Fibroblast of lung (primary cell): Measurements from ENCODE around the gene PPARG. TPM values are rescaled to one million over a fixed set of nuclear protein-coding genes. Genes with fewer than 3 reads are reported as not detected.
"Not testable (repeated sequence)": the region's sequence is repeated elsewhere in the genome, so short reads cannot be mapped to it uniquely, and the experiment has no call there.

Experiments
- DNase-seq, 2 donors: peaks; one replicate each; pipeline versions ENCODE4 v3.0.0 to v3.0.0-alpha.2; 2010; ENCODE audit warnings: low read depth in 2 of 2
- H2AFZ ChIP-seq: 2 replicates; pipeline ENCODE4 v1.5.1; 2012; ENCODE audit warnings: low read length, control low read depth, inconsistent platforms
- H3K27ac ChIP-seq: 2 replicates; pipeline ENCODE4 v1.5.1; 2011; ENCODE audit warnings: low read length, control low read depth; ENCODE audit not compliant: insufficient read depth
- H3K27me3 ChIP-seq: 2 replicates; pipeline ENCODE4 v1.5.1; 2011; ENCODE audit warnings: mild to moderate bottlenecking, low read length; ENCODE audit not compliant: control insufficient read depth, insufficient read depth
- H3K36me3 ChIP-seq: 2 replicates; pipeline ENCODE4 v1.5.1; 2011; ENCODE audit warnings: low read length; ENCODE audit not compliant: control insufficient read depth, insufficient read depth
- H3K4me1 ChIP-seq: 2 replicates; pipeline ENCODE4 v1.5.1; 2011; ENCODE audit warnings: low read length; ENCODE audit not compliant: control insufficient read depth, insufficient read depth; ENCODE audit errors: extremely low read depth
- H3K4me2 ChIP-seq: 2 replicates; pipeline ENCODE4 v1.5.1; 2011; ENCODE audit warnings: low read length, control low read depth; ENCODE audit not compliant: insufficient read depth; ENCODE audit errors: extremely low read depth
- H3K4me3 ChIP-seq, 4 experiments: fragments of 200-600 bp in 1 of 4; sonication (generic) in 1 of 4; replicated peaks in 1 of 4; 2 replicates each; pipeline ENCODE4 v1.5.1; 2011 to 2016; ENCODE audit warnings: low read length in 4 of 4, low read depth in 3 of 4, mild to moderate bottlenecking in 3 of 4, control low read depth in 2 of 4, inconsistent platforms in 1 of 4, mixed read lengths in 1 of 4; ENCODE audit not compliant: insufficient read depth in 1 of 4; ENCODE audit errors: control extremely low read depth in 1 of 4
- H3K79me2 ChIP-seq: 2 replicates; pipeline ENCODE4 v1.5.1; 2012; ENCODE audit warnings: mild to moderate bottlenecking, low read length, inconsistent platforms; ENCODE audit not compliant: control insufficient read depth, insufficient read depth
- H3K9ac ChIP-seq: 2 replicates; pipeline ENCODE4 v1.5.1; 2011; ENCODE audit warnings: mild to moderate bottlenecking, low read length, control low read depth; ENCODE audit not compliant: insufficient read depth
- H3K9me3 ChIP-seq: 2 replicates; pipeline ENCODE4 v1.5.1; 2012; ENCODE audit warnings: low read depth, low read length; ENCODE audit not compliant: control insufficient read depth, insufficient read depth
- H4K20me1 ChIP-seq: 2 replicates; pipeline ENCODE4 v1.5.1; 2011; ENCODE audit warnings: low read length; ENCODE audit not compliant: control insufficient read depth, insufficient read depth; ENCODE audit errors: extremely low read depth
- EZH2 ChIP-seq: IDR thresholded peaks from 2 replicates; pipeline ENCODE4 v1.5.1; 2012; ENCODE audit warnings: low read length, control low read depth, mild to moderate bottlenecking; ENCODE audit errors: missing control alignments
- polyA plus RNA-seq, 2 donors: library from polyadenylated mRNA; depleted of rRNA in 1 of 2; stranded (reverse) in 1 of 2; unstranded in 1 of 2; fragments of >200 nt; gene quantifications; 2 replicates each; pipeline ENCODE4 v1.2.1, GENCODE V29; 2011 to 2012; ENCODE audit warnings: missing spikeins in 1 of 2
- total RNA-seq: library from RNA; depleted of rRNA; stranded (reverse); fragments of >200 nt; gene quantifications from 2 replicates; pipeline ENCODE4 v1.2.1, GENCODE V29; 2014
- TF ChIP-seq, protein P1 (sequence below), 2 donors: IDR thresholded peaks in 1 of 2; conservative IDR thresholded peaks in 1 of 2; 1 replicate in 1 of 2; 2 replicates in 1 of 2; pipeline ENCODE4 v1.5.1; 2011 to 2012; ENCODE audit warnings: low read length in 2 of 2, control low read depth in 1 of 2, inconsistent platforms in 1 of 2, low read depth in 1 of 2, mild to moderate bottlenecking in 1 of 2

The PPARG gene
- total and polyA plus RNA-seq, 2 donors (not counting 1 experiment from before 2014, with no cell fraction given), result 32.8 to 42.8 TPM

DNA sequence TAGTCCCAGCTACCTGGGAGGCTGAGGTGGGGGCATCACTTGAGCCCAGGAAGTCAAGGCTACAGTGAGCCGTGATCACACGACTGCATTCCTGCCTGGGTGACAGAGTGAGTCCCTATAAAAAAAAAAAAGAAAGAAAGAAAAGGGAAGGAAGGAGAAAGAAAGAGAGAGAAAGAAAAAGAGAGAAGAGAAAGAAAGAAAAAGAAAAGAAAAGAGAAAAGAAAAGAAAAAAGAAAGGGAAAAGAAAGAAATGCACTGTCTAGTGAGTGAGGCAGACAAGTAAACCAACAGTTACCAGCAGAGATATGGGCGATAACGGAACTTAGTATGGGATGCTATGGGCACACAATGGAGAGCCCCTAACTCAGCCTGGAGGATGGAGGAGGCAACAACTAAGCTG, 158.2 kb downstream of the PPARG start:
- H3K4me1 ChIP-seq, result no peaks in the 10 kb centered on the region
- H3K9ac ChIP-seq, result no peak overlapping the region
- no peak overlapping the region for H3K27ac ChIP-seq
- H3K36me3 ChIP-seq, result no peaks in the 10 kb centered on the region
- no peak for DNase-seq
- H3K9me3 ChIP-seq, result no peaks in the 10 kb centered on the region
- no peaks in the 10 kb centered on the region for H3K79me2 ChIP-seq
- H4K20me1 ChIP-seq, result no peaks in the 10 kb centered on the region
- H3K27me3 ChIP-seq, result no peaks in the 10 kb centered on the region
- H3K4me3 ChIP-seq, result no peak overlapping the region
- TF ChIP-seq, protein P1, sequence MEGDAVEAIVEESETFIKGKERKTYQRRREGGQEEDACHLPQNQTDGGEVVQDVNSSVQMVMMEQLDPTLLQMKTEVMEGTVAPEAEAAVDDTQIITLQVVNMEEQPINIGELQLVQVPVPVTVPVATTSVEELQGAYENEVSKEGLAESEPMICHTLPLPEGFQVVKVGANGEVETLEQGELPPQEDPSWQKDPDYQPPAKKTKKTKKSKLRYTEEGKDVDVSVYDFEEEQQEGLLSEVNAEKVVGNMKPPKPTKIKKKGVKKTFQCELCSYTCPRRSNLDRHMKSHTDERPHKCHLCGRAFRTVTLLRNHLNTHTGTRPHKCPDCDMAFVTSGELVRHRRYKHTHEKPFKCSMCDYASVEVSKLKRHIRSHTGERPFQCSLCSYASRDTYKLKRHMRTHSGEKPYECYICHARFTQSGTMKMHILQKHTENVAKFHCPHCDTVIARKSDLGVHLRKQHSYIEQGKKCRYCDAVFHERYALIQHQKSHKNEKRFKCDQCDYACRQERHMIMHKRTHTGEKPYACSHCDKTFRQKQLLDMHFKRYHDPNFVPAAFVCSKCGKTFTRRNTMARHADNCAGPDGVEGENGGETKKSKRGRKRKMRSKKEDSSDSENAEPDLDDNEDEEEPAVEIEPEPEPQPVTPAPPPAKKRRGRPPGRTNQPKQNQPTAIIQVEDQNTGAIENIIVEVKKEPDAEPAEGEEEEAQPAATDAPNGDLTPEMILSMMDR (conservative IDR thresholded peaks at IDR 0.05 in 1 of 2, IDR thresholded peaks at IDR 0.05 in 1 of 2; ENCODE audit: low read depth in 1 of 2, low read length in 2 of 2), result no peak
- no peak for TF ChIP-seq EZH2
- H3K4me2 ChIP-seq, result no peak overlapping the region
- H2AFZ ChIP-seq, result no peak overlapping the region

DNA sequence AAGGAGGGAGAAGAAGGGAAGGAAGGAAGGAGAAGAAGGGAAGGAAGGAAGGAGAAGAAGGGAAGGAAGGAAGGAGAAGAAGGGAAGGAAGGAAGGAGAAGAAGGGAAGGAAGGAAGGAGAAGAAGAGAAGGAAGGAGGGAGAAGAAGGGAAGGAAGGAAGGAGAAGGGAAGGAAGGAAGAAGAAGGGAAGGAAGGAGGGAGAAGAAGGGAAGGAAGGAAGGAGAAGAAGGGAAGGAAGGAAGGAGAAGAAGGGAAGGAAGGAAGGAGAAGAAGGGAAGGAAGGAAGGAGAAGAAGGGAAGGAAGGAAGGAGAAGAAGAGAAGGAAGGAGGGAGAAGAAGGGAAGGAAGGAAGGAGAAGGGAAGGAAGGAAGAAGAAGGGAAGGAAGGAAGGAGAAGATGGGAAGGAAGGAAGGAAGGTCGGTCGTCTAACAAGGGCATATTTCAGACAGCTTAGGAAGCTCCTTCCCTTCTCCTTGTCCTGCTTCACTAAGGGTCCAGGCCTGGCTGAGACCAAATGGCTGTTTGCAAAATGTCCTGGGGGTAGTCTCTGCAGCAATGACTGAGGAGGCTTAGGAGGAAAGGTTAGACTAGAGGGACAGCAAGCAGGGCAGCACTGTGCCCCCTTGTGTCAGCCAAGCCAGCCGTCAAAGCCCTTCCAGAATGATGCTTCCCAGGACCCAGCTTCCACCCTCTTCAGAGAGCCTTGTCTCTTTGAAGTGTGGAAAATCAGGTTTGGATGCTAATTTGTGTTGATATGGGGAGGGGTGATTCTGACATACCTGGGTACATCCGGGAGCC, 159.7 kb downstream of the PPARG start:
- H3K36me3 ChIP-seq, H3K9ac ChIP-seq, H3K4me1 ChIP-seq, H3K4me2 ChIP-seq, H3K27me3 ChIP-seq, H3K9me3 ChIP-seq, DNase-seq, H3K27ac ChIP-seq, H2AFZ ChIP-seq, H4K20me1 ChIP-seq, H3K79me2 ChIP-seq, H3K4me3 ChIP-seq: not testable (repeated sequence)

DNA sequence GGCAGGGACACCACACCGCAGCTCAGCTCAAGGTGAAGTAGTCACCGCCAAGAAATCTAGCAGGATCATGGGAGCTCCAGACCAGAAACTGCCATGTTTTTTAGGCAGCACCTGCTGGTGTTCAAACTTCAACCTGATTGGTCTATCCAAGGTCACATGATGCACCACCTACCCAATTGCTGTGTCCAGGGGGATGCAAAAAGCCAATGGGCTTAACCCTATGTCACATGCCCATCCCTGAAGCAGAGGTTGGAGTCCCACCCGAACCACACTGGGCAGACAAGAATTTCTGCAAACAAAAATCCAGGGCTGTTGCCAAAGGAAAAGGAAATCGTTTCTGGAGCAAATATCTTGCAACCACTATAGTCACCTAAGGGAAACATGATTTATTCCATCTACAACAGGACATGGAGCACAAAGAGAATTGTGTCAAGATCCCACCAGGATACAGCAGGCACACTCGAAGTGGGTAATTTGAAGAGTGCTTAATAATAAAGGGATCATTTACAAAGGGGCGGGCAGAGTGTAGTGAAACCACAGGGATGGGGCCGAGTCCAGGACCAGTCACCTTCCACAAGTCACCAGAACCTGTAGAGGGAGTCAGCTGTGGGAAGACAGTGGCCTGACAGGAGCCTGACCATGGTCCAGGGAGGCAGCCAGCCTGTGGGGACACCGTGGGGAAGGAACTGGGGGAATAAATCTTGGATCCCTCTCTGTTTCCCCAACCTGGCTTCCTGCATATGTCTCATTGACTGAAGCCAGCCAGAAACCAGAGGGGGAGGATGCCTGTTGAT, 161.2 kb downstream of the PPARG start:
- TF ChIP-seq, protein P1 (conservative IDR thresholded peaks at IDR 0.05 in 1 of 2, IDR thresholded peaks at IDR 0.05 in 1 of 2; ENCODE audit: low read depth in 1 of 2, low read length in 2 of 2), result no peak
- no peak for TF ChIP-seq EZH2
- Histone ChIP-seq H3K4me1 (peaks cover 8% of the 10 kb centered on the region), H3K9me3 (no peaks in the 10 kb centered on the region), H3K27me3 (no peaks in the 10 kb centered on the region), H3K4me3 (no peak overlapping the region), H4K20me1 (no peaks in the 10 kb centered on the region), H3K4me2 (no peak overlapping the region), H3K9ac (no peak overlapping the region), H2AFZ (no peak overlapping the region), H3K27ac (no peak overlapping the region), H3K36me3 (no peaks in the 10 kb centered on the region), H3K79me2 (no peaks in the 10 kb centered on the region)
- DNase-seq, result no peak
